Left lung (tissue), 10 donors: Measurements from ENCODE around the gene CDH10. TPM values are rescaled to one million over a fixed set of nuclear protein-coding genes. Genes with fewer than 3 reads are reported as not detected.

ENCODE experiments used
- ATAC-seq: fragments of 200-7000 bp; cut with Tn5 transposase; one replicate; pipeline ENCODE4 v1.9.1; 2020; ENCODE audit warnings: moderate library complexity
- DNase-seq, 4 donors: peaks; one replicate each; pipeline ENCODE4 v3.0.0-alpha.2; 2013 to 2020
- H3K27ac ChIP-seq, 2 donors: fragments of 200-600 bp; sonication (generic) in 1 of 2; one replicate each; pipeline versions ENCODE4 v1.5.0 to v1.8.0; 2020 to 2021
- H3K27me3 ChIP-seq, 2 donors: fragments of 200-600 bp; sonication (generic) in 1 of 2; one replicate each; pipeline versions ENCODE4 v1.5.0 to v1.8.0; 2020 to 2021
- H3K36me3 ChIP-seq, 2 donors: fragments of 200-600 bp; sonication (generic) in 1 of 2; one replicate each; pipeline versions ENCODE4 v1.5.0 to v1.8.0; 2020 to 2021
- H3K4me1 ChIP-seq, 2 donors: fragments of 200-600 bp; one replicate each; pipeline ENCODE4 v1.8.0; 2021
- H3K4me3 ChIP-seq, 2 donors: fragments of 200-600 bp; sonication (generic) in 1 of 2; one replicate each; pipeline versions ENCODE4 v1.5.0 to v1.8.0; 2020 to 2021; ENCODE audit warnings: mild to moderate bottlenecking in 1 of 2
- H3K9me3 ChIP-seq, 2 donors: fragments of 200-600 bp; sonication (generic) in 1 of 2; one replicate each; pipeline versions ENCODE4 v1.5.0 to v1.8.0; 2020 to 2021
- CTCF ChIP-seq, 2 donors: fragments of 200-600 bp; sonication (generic) in 1 of 2; IDR thresholded peaks; one replicate each; pipeline versions ENCODE4 v1.5.0 to v1.8.0; 2021; ENCODE audit warnings: antibody characterized with exemption in 2 of 2
- intact Hi-C, 2 donors: fragments of 100-400 bp; cut with DNase I; formaldehyde crosslinking; loops; one replicate each; pipeline versions ENCODE4 v1.11.2 to v1.14.2; 2022
- polyA plus RNA-seq, 6 donors: library from polyadenylated mRNA; unstranded; fragments of 120-200 nt; gene quantifications; one replicate each; pipeline ENCODE4 v1.2.1, GENCODE V29; 2013; ENCODE audit not compliant: insufficient read length in 6 of 6
- total RNA-seq, 2 donors: library from RNA; stranded (reverse); fragmentation: NEBNext Ultra II Directional; extraction: Animal tissue kit (Norgen Biotek cat#: 25700); gene quantifications; one replicate each; pipeline ENCODE4 v1.2.1, GENCODE V29; 2021
- donor health status: DM: no; HTN: yes; CAD: no.
- donor health status: DM: no; HTN: no; CAD: no.

Gene CDH10
- total and polyA plus RNA-seq, 8 donors = 0.21 to 3.9 (median 1.5) TPM

DNA sequence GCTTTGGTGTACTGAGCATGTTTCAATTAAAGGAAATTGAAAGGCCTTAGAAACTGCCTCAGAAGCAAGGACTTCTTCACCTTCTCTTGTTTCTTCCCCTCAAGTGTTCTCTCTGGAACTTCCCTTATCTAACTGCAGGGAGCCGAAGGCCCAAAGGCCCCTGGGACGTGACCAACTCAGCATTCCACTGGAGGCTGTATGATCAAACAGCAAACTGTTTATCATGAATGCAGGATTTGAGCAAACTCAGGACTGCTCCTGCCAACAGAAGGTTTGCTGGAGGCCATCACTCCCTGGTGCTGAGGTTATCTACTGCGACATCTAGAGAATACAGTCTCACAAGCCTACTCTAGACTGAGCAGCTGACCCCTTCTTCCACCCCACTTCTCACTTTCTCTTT is 4.8 kb upstream of the CDH10 start:
- H3K36me3 ChIP-seq = no peaks in the 10 kb centered on the region
- ATAC-seq (no peak), DNase-seq (no peak)
- H3K27me3 ChIP-seq = peaks cover 3 to 17% of the 10 kb centered on the region in 2 donors
- intact Hi-C loops = no loop called here
- H3K27ac ChIP-seq = no peak overlapping the region
- no peak overlapping the region for H3K4me3 ChIP-seq
- no peaks in the 10 kb centered on the region for H3K9me3 ChIP-seq
- TF ChIP-seq CTCF (IDR thresholded peaks at IDR 0.05) = no peak
- H3K4me1 ChIP-seq = no peaks in the 10 kb centered on the region

DNA sequence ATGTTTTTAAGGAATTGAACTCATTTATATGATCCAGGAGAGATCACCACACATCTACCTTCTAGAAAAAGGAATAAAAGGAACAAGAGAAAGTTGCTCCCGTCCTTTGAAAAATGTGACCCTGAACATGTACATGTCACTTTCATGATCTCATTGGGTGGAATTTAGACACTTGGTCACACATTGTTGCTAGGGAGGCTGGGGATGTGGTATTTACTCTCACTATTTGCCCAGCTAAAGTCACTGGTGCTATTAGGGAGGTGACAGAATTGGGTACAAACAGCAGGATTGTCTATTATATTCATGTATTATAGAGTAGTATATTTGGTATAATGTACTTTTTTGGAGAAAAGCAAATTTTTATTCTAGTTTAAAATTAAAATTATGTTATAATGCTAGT is 2.1 kb upstream of the CDH10 start:
- H3K4me1 ChIP-seq = no peaks in the 10 kb centered on the region
- H3K27me3 ChIP-seq = peaks cover 3 to 22% of the 10 kb centered on the region in 2 donors
- intact Hi-C loops = no loop called here
- H3K36me3 ChIP-seq = no peaks in the 10 kb centered on the region
- no peak for TF ChIP-seq CTCF (IDR thresholded peaks at IDR 0.05)
- no peak for ATAC-seq
- no peaks in the 10 kb centered on the region for H3K9me3 ChIP-seq
- H3K4me3 ChIP-seq = no peak overlapping the region
- no peak overlapping the region for H3K27ac ChIP-seq
- no peak for DNase-seq

- TF ChIP-seq CTCF (IDR thresholded peaks at IDR 0.05) = no peak
- Histone ChIP-seq H3K9me3 (no peaks in the 10 kb centered on the region), H3K27me3 (peaks cover 3 to 22% of the 10 kb centered on the region in 2 donors), H3K4me1 (no peaks in the 10 kb centered on the region), H3K27ac (no peak overlapping the region), H3K36me3 (no peaks in the 10 kb centered on the region), H3K4me3 (no peak overlapping the region)
- ATAC-seq (no peak), DNase-seq (no peak)
- intact Hi-C loops = no loop called here
These were observed 705 bp upstream of the CDH10 start for GRCh38 chr5:24645483-24645882.

- DNase-seq (no peak), ATAC-seq (no peak)
- H3K27me3 ChIP-seq = peaks cover 3 to 22% of the 10 kb centered on the region in 2 donors
- no peak overlapping the region for H3K27ac ChIP-seq
- no peak for TF ChIP-seq CTCF (IDR thresholded peaks at IDR 0.05)
- no peaks in the 10 kb centered on the region for H3K36me3 ChIP-seq
- H3K4me1 ChIP-seq = no peaks in the 10 kb centered on the region
- H3K4me3 ChIP-seq = no peak overlapping the region
- intact Hi-C loops = no loop called here
- H3K9me3 ChIP-seq = no peaks in the 10 kb centered on the region
These were observed 898 bp downstream of the CDH10 start for GRCh38 chr5:24643880-24644279.

DNA sequence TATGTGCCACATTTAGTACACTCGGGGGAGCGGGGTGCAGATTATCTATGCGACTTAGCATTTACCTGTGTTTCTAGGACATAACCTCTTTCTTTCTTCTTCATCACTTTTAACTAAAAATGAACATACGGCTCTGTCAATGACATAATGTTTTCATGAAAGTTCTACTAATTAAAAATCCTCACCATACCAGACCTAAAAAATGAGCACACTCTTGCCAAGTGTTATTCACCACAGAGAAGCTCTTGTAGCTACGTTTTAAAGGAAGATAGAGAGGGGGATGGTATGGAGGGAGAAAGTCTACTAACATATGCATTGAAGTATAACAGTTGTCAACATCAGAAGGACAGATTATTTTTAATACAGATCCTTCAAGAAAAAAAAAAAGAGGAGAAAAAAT is 1.6 kb downstream of the CDH10 start:
- peaks cover 3 to 22% of the 10 kb centered on the region in 2 donors for H3K27me3 ChIP-seq
- ATAC-seq = no peak
- intact Hi-C loops = no loop called here

More for the DNA sequence above, 1.6 kb downstream of the CDH10 start:
- no peak for DNase-seq
- TF ChIP-seq CTCF (IDR thresholded peaks at IDR 0.05) = no peak
- Histone ChIP-seq H3K27ac (no peak overlapping the region), H3K4me1 (no peaks in the 10 kb centered on the region), H3K4me3 (no peak overlapping the region), H3K9me3 (no peaks in the 10 kb centered on the region), H3K36me3 (no peaks in the 10 kb centered on the region)
